PC-3 (cell line): ENCODE data around the gene XPNPEP3. TPM values are rescaled to one million over a fixed set of nuclear protein-coding genes. Genes with fewer than 3 reads are reported as not detected.

Experiments
- ATAC-seq: fragments of 200-7000 bp; cut with Tn5 transposase; 2 replicates; pipeline ENCODE4 v1.9.1; 2020; ENCODE audit warnings: mild to moderate bottlenecking, moderate library complexity
- Bru-seq: library from RNA; stranded (reverse); fragments of 400-500 nt; gene quantifications from one replicate; lab custom pipeline; 2021; lab: Mats Ljungman, UMichigan
- BruChase-seq, 2 experiments: library from RNA; stranded (reverse); fragments of 400-500 nt; gene quantifications; one replicate each; lab custom pipeline; 2021; lab: Mats Ljungman, UMichigan
- BruUV-seq: library from RNA; stranded (reverse); fragments of 400-500 nt; replicated peaks from 2 replicates; lab custom pipeline; 2021; lab: Mats Ljungman, UMichigan
- CTCF ChIA-PET: fragments of 300-600 bp; sonication (Branson Sonifier 250); formaldehyde crosslinking; loops from one replicate; lab custom pipeline; 2022; ENCODE audit warnings: antibody characterized with exemption; lab: Charles Lee
- POLR2A ChIA-PET: fragments of 300-600 bp; sonication (Branson Sonifier 250); formaldehyde crosslinking; loops from one replicate; lab custom pipeline; 2022; ENCODE audit warnings: antibody characterized with exemption; ENCODE audit not compliant: unreplicated experiment; lab: Charles Lee
- DNase-seq: peaks from one replicate; pipeline ENCODE4 v3.0.0-alpha.2; 2015
- H2AFZ ChIP-seq: fragments of 300-600 bp; sonication (generic); 2 replicates; pipeline ENCODE4 v1.6.0; 2016; ENCODE audit warnings: antibody characterized with exemption, low read length
- H3F3A ChIP-seq: fragments of 300-600 bp; sonication (generic); one replicate; pipeline ENCODE4 v1.6.0; 2017; ENCODE audit warnings: antibody characterized with exemption, low read length, control low read depth, mild to moderate bottlenecking; ENCODE audit not compliant: unreplicated experiment
- H3K27ac ChIP-seq: fragments of 300-600 bp; sonication (generic); 2 replicates; pipeline ENCODE4 v1.5.1; 2016; ENCODE audit warnings: mild to moderate bottlenecking, low read length
- H3K27me3 ChIP-seq: fragments of 300-600 bp; sonication (generic); 2 replicates; pipeline ENCODE4 v1.6.1; 2016; ENCODE audit warnings: low read length, mixed read lengths
- H3K36me3 ChIP-seq: fragments of 300-600 bp; sonication (generic); 2 replicates; pipeline ENCODE4 v1.6.1; 2016; ENCODE audit warnings: low read depth, mixed run types, low read length, mixed read lengths
- H3K4me1 ChIP-seq: fragments of 300-600 bp; sonication (generic); 2 replicates; pipeline ENCODE4 v1.5.1; 2016; ENCODE audit warnings: low read length; ENCODE audit not compliant: insufficient read depth
- H3K4me2 ChIP-seq: fragments of 300-600 bp; sonication (generic); 2 replicates; pipeline ENCODE4 v1.6.0; 2016; ENCODE audit warnings: low read length
- H3K4me3 ChIP-seq: fragments of 300-600 bp; sonication (generic); 2 replicates; pipeline ENCODE4 v1.5.1; 2016; ENCODE audit warnings: mild to moderate bottlenecking, low read length, mixed read lengths
- H3K79me2 ChIP-seq: fragments of 300-600 bp; sonication (generic); 2 replicates; pipeline ENCODE4 v1.6.1; 2017; ENCODE audit warnings: low read length, mixed read lengths
- H3K9ac ChIP-seq: fragments of 300-600 bp; sonication (generic); 2 replicates; pipeline ENCODE4 v1.6.0; 2016; ENCODE audit warnings: mild to moderate bottlenecking, low read length
- H3K9me2 ChIP-seq: fragments of 300-600 bp; sonication (generic); replicated peaks from 2 replicates; pipeline ENCODE4 v1.6.1; 2016; ENCODE audit warnings: mixed run types, low read length, mixed read lengths
- H3K9me3 ChIP-seq: fragments of 300-600 bp; sonication (generic); 2 replicates; pipeline ENCODE4 v1.6.1; 2016; ENCODE audit warnings: low read length, mixed read lengths
- H4K20me1 ChIP-seq: fragments of 300-600 bp; sonication (generic); 2 replicates; pipeline ENCODE4 v1.6.1; 2016; ENCODE audit warnings: low read length, mixed read lengths
- EZH2 ChIP-seq: fragments of 300-600 bp; sonication (generic); IDR thresholded peaks from one replicate; pipeline ENCODE4 v1.6.1; 2017; ENCODE audit warnings: antibody characterized with exemption, mild to moderate bottlenecking, low read length; ENCODE audit not compliant: unreplicated experiment
- EZH2phosphoT487 ChIP-seq: fragments of 300-600 bp; sonication (generic); IDR thresholded peaks from 2 replicates; pipeline ENCODE4 v1.6.1; 2018; ENCODE audit warnings: mild to moderate bottlenecking, antibody characterized with exemption, low read length, borderline replicate concordance
- intact Hi-C: fragments of 100-400 bp; cut with micrococcal nuclease; formaldehyde crosslinking; loops from 2 replicates; pipeline ENCODE4 v1.9.0; 2023
- long read RNA-seq: library from polyadenylated mRNA; unstranded; transcript quantifications from one replicate; pipeline ENCODE4 v2.0.0, GENCODE V29; 2021; ENCODE audit not compliant: unreplicated experiment
- total RNA-seq: library from RNA; depleted of rRNA; stranded (reverse); fragments of >200 nt; gene quantifications from 2 replicates; pipeline ENCODE4 v1.2.3, GENCODE V29; 2014; rRNA removed
- TF ChIP-seq, protein P1 (sequence below): fragments of 300-600 bp; sonication (generic); conservative IDR thresholded peaks from 2 replicates; pipeline ENCODE4 v1.5.1; 2017; ENCODE audit warnings: antibody characterized with exemption, low read depth, mild to moderate bottlenecking, low read length

XPNPEP3 gene
- total RNA-seq (7.9 and 8.5 TPM in 2 replicates), Bru-seq, nascent RNA (percentile 66 among the genes with signal in this experiment), BruChase-seq, experiment 1, labeled RNA remaining after a 6-hour chase (percentile 77 among the genes with signal in this experiment), BruChase-seq, experiment 2, labeled RNA remaining after a 2-hour chase (percentile 67 among the genes with signal in this experiment)
- long read RNA-seq, full-length matches to known transcripts, result 6 of 30 reads
- long read RNA-seq, partial matches to known transcripts, result 8 of 30 reads
- long read RNA-seq, other reads (novel, unspliced or antisense), result 16 of 30 reads

DNA sequence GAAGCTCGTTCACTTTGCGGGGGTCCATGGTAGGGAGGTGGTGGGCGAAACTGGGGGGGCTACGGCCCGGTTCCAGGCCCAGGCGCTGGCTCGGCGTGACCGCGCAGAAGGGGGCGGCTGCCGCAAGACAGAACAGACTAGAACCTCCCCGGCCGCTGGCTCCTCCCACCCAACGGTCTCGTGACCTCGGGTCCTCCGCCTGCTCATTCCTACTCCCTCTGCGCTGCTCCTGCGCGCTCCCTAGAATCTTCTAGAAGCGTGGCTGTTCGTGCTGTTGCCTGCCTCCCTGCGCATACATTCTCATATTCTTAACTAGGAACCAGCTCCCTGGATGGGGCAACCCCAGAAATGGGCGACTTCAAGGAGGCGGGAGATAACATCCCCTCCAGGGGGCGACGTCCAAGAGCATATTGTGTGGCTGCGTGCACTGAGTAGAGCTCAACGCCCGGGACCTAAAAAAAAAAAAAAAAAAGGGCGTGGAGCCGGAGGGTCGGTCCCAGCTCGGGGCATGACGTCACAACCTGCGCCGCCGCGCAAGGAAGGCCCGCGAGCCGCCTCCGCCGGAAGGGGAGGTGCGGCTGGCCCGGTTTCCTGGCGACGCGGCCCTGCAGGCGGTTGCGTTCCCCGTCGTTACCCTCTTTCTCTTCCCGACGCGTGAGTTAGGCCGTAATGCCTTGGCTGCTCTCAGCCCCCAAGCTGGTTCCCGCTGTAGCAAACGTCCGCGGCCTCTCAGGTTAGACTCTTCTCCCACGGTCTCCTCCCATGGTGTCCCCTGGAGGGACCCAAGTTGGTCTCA lies at the start of gene XPNPEP3, which contains the start of gene ST13:
Gene XPNPEP3, plus strand, starts transcription at position 636 of the 796 bp plus-strand sequence. Its CDS starts 34 bp downstream, at position 670.
Gene ST13, minus strand, starts transcription at position 127 of the 796 bp plus-strand sequence. Its CDS starts 99 bp downstream, at position 28.
- Histone ChIP-seq H3K4me2 (peak within 1 kb of the TSS; percentile 95), H3K9me3 (no peaks in the 10 kb centered on the region), H3K9ac (peak within 1 kb of the TSS; percentile 98), H3K79me2 (peaks cover 87% of the 10 kb centered on the region), H4K20me1 (peaks cover 16% of the 10 kb centered on the region; the same call in 1 of the 2 replicates), H3K9me2 (no peaks in the 10 kb centered on the region), H3K36me3 (peaks cover 4% of the 10 kb centered on the region; the same call in 1 of the 2 replicates), H3K4me3 (peak within 1 kb of the TSS; percentile 82), H3F3A (no peaks in the 10 kb centered on the region), H3K27ac (peak within 1 kb of the TSS; percentile 96), H2AFZ (peak within 1 kb of the TSS; percentile 86), H3K4me1 (peaks cover 33% of the 10 kb centered on the region), H3K27me3 (no peaks in the 10 kb centered on the region)
- no peak for TF ChIP-seq EZH2
- TF ChIP-seq, protein P1, sequence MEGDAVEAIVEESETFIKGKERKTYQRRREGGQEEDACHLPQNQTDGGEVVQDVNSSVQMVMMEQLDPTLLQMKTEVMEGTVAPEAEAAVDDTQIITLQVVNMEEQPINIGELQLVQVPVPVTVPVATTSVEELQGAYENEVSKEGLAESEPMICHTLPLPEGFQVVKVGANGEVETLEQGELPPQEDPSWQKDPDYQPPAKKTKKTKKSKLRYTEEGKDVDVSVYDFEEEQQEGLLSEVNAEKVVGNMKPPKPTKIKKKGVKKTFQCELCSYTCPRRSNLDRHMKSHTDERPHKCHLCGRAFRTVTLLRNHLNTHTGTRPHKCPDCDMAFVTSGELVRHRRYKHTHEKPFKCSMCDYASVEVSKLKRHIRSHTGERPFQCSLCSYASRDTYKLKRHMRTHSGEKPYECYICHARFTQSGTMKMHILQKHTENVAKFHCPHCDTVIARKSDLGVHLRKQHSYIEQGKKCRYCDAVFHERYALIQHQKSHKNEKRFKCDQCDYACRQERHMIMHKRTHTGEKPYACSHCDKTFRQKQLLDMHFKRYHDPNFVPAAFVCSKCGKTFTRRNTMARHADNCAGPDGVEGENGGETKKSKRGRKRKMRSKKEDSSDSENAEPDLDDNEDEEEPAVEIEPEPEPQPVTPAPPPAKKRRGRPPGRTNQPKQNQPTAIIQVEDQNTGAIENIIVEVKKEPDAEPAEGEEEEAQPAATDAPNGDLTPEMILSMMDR, result peak; percentile 22; the same call in 1 of the 2 replicates
- ATAC-seq (peak; percentile 95), DNase-seq (peak; percentile 90)
- CTCF ChIA-PET, result interaction anchor here (0.6 kb wide), 1 partner anchor 43 kb away, joined by 6 read pairs; no protein-coding TSS in a partner anchor
- intact Hi-C loops, result no loop called here
- BruUV-seq, result no TSS peak
- POLR2A ChIA-PET, result interaction anchor here (0.5 to 0.7 kb wide), 6 partner anchors 15 to 222 kb away, joined by 3 to 34 read pairs (median 4); no protein-coding TSS in a partner anchor

DNA sequence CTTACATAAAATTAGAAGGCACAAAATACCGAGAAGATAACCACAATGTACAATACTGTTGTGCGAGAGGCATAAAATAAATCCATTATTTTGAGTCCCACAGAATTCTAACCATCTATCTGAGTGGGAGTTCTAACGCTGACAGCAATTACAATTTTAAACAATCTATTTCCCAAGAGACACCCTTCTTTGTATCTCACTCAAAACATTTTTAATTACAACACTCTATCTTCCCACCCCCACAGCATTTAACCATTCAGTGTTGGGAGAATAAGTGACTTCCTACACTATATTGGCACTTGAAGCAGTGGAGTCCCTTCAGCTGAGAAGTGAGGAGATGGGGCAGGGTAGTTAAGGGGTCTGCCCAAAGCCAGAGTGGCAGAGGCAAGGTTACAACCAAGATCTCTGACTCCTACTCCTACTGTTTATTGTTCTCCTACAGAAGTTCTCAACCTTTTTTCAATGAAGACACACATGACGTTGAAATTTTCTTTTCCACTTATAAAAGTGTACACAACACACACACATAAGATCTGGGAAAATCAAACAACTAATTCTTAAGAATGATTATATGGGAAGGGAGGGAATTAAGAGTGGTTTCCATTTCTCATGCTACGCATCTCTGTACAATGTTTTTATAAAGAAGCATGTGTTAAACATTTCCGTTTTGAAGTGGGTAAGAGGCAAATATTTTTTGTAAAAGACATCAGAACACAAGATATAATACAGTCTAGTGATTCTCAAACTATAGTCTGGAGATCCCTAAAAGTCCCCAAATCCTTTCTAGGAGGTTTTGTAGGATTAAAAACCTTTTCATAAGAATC lies 48.7 kb upstream of the XPNPEP3 start:
- peaks cover 62% of the 10 kb centered on the region for H3K79me2 ChIP-seq
- H3K4me3 ChIP-seq, result no peak overlapping the region
- no peaks in the 10 kb centered on the region for H4K20me1 ChIP-seq
- TF ChIP-seq EZH2phosphoT487, result no peak
- no peak for TF ChIP-seq EZH2
- TF ChIP-seq, protein P1, result no peak
- H3K4me1 ChIP-seq, result no peaks in the 10 kb centered on the region
- no peaks in the 10 kb centered on the region for H3K9me2 ChIP-seq
- H3K27ac ChIP-seq, result no peak overlapping the region
- no peaks in the 10 kb centered on the region for H3F3A ChIP-seq
- POLR2A ChIA-PET, result no interaction called here
- CTCF ChIA-PET, result no interaction called here
- H3K4me2 ChIP-seq, result no peak overlapping the region
- H2AFZ ChIP-seq, result no peak overlapping the region
- BruUV-seq, result no TSS peak
- DNase-seq (no peak), ATAC-seq (no peak)
- intact Hi-C loops, result no loop called here
- H3K36me3 ChIP-seq, result no peaks in the 10 kb centered on the region
- H3K9me3 ChIP-seq, result no peaks in the 10 kb centered on the region
- no peak overlapping the region for H3K9ac ChIP-seq
- H3K27me3 ChIP-seq, result no peaks in the 10 kb centered on the region
